Measurements from ENCODE around the gene CRYAA. TPM values are rescaled to one million over a fixed set of nuclear protein-coding genes. Genes with fewer than 3 reads are reported as not detected.

Gene CRYAA
- polyA plus RNA-seq, 6 donors from 2014 or later = not detected

DNA sequence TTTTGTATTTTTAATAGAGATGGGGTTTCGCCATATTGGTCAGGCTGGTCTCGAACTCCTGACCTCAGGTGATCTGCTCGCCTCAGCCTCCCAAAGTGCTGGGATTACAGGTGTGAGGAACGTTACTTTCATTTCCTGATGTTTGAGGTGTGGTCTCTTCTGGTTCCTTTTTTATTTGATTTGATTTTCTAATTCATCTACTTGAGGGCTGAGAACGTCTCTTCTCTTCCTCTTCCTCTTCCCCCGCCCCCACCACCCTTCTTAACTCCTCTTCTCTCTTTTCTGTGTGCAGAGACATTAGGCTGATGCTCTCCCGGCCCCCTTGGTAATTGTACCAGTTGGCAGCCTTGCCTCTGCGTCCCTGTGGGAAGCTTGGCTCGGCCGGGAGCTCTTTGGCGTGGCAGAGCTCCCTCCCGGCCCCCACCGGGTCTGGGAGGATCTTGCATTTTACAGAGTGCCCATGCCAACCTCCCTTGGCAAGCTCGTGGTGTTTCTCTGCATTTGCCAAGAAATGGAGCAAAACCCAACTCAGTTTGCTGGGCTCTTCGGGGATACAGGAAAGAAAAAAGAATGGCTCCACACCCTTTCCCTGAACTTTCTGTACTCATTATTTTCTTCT, 19.9 kb downstream of the CRYAA start:
- Mint-ChIP-seq H3K4me1 (peaks cover 42 to 61% (median 42%) of the 10 kb centered on the region in 3 donors), H3K27me3 (peaks cover 9 to 25% (median 16%) of the 10 kb centered on the region in 3 donors), H3K9me3 (peaks cover 0 to 4% (median 0%) of the 10 kb centered on the region in 7 donors), H3K36me3 (peaks cover 0 to 10% of the 10 kb centered on the region in 2 donors), H3K27ac (peak overlapping the region; percentile 41 to 96 (median 84)), H3K4me3 (peak overlapping the region in 6 of 8 donors; percentile 2 to 91 (median 44))
- ATAC-seq (ENCODE audit: low read depth in 2 of 2) (peak; percentile 85 to 93), DNase-seq (peak; percentile 56)

DNA sequence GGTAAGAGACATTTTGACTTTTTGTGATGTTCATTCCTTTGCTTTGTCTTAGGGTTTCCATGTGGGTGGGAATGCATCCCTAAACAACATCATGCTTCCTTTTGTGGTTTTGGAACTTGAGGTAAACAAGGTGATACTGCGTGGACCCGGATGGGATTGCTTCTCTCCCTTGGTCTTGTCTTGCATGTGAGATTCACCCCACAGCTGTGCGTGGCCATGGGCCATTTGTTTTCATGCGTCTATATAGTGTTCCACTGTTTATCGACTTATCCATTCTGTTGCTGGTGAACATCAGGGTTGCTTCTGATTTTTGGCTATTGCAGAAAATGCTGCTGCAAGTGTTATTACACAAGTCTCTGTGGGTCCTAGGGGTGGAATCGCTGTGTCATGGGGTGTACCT, 21.1 kb downstream of the CRYAA start:
- Mint-ChIP-seq H3K4me3 (peak overlapping the region in 4 of 8 donors; percentile 19 to 82 (median 36)), H3K27ac (peak overlapping the region in 1 of 6 donors; percentile 20), H3K4me1 (peaks cover 49 to 71% (median 50%) of the 10 kb centered on the region in 3 donors), H3K27me3 (peaks cover 9 to 37% (median 29%) of the 10 kb centered on the region in 3 donors), H3K36me3 (peaks cover 0 to 10% of the 10 kb centered on the region in 2 donors), H3K9me3 (peaks cover 0 to 4% (median 0%) of the 10 kb centered on the region in 7 donors)
- ATAC-seq (ENCODE audit: low read depth in 2 of 2) (no peak), DNase-seq (no peak)

DNA sequence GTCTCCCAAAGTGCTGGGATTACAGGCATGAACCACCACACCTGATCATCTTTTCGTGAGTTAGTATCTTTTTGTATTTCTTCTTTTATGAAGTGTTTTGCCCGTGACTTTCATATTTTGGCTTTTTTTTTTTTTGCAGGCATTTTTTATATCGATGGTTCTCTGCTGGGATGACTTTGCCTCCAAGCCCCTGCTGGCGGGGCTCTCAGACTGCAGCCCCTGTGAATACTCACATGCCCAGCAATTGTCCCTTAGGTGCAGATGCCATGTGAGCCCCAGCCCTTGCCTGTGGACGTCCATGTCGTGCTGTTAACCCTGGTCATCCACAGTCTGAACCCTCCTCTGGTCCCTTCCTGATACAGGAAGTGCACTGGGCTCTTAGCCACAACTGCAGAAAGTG, 21.7 kb downstream of the CRYAA start:
- ATAC-seq (ENCODE audit: low read depth in 2 of 2) = no peak
- DNase-seq = no peak

DNA sequence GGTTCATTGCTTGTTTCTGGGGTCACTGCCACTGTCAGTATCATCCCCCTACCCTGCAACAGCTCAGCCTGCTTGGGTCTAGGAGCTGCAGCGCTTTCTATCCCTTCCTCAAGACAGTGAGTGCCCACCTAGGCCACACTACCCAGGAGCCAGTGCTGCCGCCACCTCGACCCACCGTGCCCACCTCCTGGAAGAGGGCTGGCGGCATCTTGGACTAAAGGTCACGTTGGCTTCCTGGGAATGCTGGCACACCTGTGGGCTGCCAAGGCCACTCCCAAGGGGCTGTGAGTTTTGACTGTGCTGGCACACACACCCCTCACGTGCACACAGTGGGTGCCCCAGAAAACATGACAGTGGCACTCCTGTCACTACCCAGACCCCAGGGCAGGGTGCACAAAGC, 22.1 kb downstream of the CRYAA start:
- H3K9me3 Mint-ChIP-seq = peaks cover 0 to 4% (median 0%) of the 10 kb centered on the region in 7 donors
- DNase-seq (no peak), ATAC-seq (ENCODE audit: low read depth in 2 of 2) (no peak)
- peaks cover 11 to 47% (median 37%) of the 10 kb centered on the region in 3 donors for H3K27me3 Mint-ChIP-seq
- no peak overlapping the region for H3K4me3 Mint-ChIP-seq
- H3K36me3 Mint-ChIP-seq = peaks cover 0 to 10% of the 10 kb centered on the region in 2 donors
- peaks cover 50 to 71% (median 51%) of the 10 kb centered on the region in 3 donors for H3K4me1 Mint-ChIP-seq
- H3K27ac Mint-ChIP-seq = peak overlapping the region in 1 of 6 donors; percentile 67

More for the DNA sequence above, 21.7 kb downstream of the CRYAA start:
- Mint-ChIP-seq H3K4me1 (peaks cover 50 to 71% (median 51%) of the 10 kb centered on the region in 3 donors), H3K27ac (no peak overlapping the region), H3K36me3 (peaks cover 0 to 10% of the 10 kb centered on the region in 2 donors), H3K9me3 (peaks cover 0 to 4% (median 0%) of the 10 kb centered on the region in 7 donors), H3K27me3 (peaks cover 9 to 43% (median 33%) of the 10 kb centered on the region in 3 donors), H3K4me3 (no peak overlapping the region)

DNA sequence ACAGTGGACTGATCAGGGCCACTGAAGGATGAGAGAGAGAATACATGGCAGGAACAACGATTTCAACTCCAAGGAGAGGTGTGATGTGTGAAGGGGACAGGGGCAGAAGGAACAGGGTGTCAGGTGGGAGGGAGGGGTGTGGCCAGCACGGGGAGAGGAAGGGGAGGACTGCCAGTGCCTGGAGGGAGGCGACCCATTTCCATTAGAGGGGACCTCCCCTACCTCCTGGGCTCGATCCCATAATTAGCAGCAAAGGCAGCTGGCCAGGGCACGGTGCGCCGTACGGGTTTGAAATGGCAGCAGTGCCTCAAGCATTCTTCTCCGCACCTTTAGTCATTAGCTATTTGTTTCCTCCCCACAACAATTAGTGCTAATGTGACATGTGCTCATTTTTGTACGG, 22.7 kb downstream of the CRYAA start:
- Mint-ChIP-seq H3K4me3 (peak overlapping the region in 1 of 8 donors; percentile 7), H3K9me3 (peaks cover 0 to 4% (median 0%) of the 10 kb centered on the region in 7 donors), H3K36me3 (peaks cover 0 to 10% of the 10 kb centered on the region in 2 donors), H3K27me3 (peaks cover 13 to 48% (median 38%) of the 10 kb centered on the region in 3 donors), H3K27ac (peak overlapping the region in 3 of 6 donors; percentile 47 to 85 (median 67)), H3K4me1 (peaks cover 50 to 71% (median 51%) of the 10 kb centered on the region in 3 donors)
- ATAC-seq (ENCODE audit: low read depth in 2 of 2) = no peak
- DNase-seq = no peak

DNA sequence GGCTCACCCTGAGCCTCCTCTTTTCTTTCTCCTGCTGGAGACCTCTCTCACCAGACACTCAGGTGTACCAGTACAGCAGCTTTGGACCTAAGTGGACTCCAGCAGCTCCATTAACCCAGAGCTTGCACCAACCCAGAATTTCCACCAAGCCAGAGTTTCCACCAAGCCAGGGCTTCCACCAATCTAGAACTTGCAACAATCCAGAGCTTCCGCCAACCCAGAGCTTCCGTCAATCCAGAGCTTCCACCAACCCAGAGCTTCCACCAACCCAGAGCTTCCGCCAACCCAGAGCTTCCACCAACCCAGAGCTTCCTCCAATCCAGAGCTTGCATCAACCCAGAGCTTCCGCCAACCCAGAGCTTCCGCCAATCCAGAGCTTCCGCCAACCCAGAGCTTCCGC, 23.2 kb downstream of the CRYAA start:
- H3K9me3 Mint-ChIP-seq = peaks cover 0 to 4% (median 0%) of the 10 kb centered on the region in 7 donors
- H3K27me3 Mint-ChIP-seq = peaks cover 13 to 51% (median 38%) of the 10 kb centered on the region in 3 donors
- peaks cover 50 to 71% (median 51%) of the 10 kb centered on the region in 3 donors for H3K4me1 Mint-ChIP-seq
- H3K27ac Mint-ChIP-seq = no peak overlapping the region
- peak overlapping the region in 1 of 8 donors; percentile 32 for H3K4me3 Mint-ChIP-seq
- ATAC-seq (ENCODE audit: low read depth in 2 of 2) (no peak), DNase-seq (no peak)
- peaks cover 0 to 11% of the 10 kb centered on the region in 2 donors for H3K36me3 Mint-ChIP-seq

DNA sequence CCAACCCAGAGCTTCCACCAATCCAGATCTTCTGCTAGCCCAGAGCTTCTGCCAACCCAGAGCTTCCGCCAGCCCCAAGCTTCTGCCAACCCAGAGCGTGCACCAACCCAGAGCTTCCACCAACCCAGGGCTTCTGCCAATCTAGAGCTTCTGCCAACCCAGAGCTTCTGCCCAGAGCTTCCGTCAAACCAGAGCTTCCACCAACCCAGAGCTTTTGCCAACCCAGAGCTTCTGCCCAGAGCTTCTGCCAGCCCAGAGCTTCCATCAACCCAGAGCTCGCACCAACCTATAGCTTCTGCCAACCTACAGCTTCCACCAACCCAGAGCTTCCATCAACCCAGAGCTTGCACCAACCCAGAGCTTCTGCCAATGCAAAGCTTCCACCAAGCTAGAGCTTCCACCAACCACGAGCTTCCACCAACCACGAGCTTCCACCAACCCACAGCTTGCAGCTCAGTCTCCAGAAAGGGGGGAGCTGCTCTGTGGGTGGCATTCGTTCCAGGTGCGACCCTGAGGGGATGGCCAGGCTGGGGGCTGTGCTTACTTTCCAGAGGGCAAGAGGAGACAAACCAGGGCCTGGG, 23.8 kb downstream of the CRYAA start:
- Mint-ChIP-seq H3K27me3 (peaks cover 13 to 56% (median 38%) of the 10 kb centered on the region in 3 donors), H3K36me3 (peaks cover 0 to 17% of the 10 kb centered on the region in 2 donors), H3K27ac (peak overlapping the region in 1 of 6 donors; percentile 15), H3K9me3 (peaks cover 0 to 9% (median 6%) of the 10 kb centered on the region in 7 donors), H3K4me3 (peak overlapping the region in 2 of 8 donors; percentile 32 to 51), H3K4me1 (peaks cover 48 to 69% (median 49%) of the 10 kb centered on the region in 3 donors)
- no peak for DNase-seq
- no peak for ATAC-seq (ENCODE audit: low read depth in 2 of 2)

DNA sequence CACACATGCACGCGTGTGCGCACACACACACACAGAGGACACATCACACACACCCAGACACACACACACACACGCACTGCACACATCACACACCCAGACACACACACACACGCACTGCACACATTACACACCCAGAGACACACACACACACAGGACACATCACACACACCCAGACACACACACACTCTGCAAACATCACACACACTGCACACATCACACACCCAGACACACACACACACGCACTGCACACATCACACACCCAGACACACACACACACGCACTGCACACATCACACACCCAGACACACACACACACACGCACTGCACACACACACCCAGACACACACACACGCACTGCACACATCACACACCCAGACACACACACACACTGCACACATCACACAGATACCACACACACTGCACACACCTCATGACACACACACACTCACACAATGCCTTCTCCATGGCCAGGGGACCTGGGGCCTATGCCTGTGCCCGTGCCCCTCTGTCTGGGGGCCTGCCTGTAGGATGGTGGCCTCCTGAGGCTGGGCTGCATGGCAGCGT, 24.4 kb downstream of the CRYAA start:
- Mint-ChIP-seq H3K9me3 (peaks cover 2 to 15% (median 8%) of the 10 kb centered on the region in 7 donors), H3K4me3 (peak overlapping the region in 1 of 8 donors; percentile 15), H3K4me1 (peaks cover 43 to 63% (median 44%) of the 10 kb centered on the region in 3 donors), H3K36me3 (peaks cover 1 to 22% of the 10 kb centered on the region in 2 donors), H3K27ac (peak overlapping the region in 2 of 6 donors; percentile 50 to 75), H3K27me3 (peaks cover 13 to 56% (median 38%) of the 10 kb centered on the region in 3 donors)
- ATAC-seq (ENCODE audit: low read depth in 2 of 2) = no peak
- no peak for DNase-seq

DNA sequence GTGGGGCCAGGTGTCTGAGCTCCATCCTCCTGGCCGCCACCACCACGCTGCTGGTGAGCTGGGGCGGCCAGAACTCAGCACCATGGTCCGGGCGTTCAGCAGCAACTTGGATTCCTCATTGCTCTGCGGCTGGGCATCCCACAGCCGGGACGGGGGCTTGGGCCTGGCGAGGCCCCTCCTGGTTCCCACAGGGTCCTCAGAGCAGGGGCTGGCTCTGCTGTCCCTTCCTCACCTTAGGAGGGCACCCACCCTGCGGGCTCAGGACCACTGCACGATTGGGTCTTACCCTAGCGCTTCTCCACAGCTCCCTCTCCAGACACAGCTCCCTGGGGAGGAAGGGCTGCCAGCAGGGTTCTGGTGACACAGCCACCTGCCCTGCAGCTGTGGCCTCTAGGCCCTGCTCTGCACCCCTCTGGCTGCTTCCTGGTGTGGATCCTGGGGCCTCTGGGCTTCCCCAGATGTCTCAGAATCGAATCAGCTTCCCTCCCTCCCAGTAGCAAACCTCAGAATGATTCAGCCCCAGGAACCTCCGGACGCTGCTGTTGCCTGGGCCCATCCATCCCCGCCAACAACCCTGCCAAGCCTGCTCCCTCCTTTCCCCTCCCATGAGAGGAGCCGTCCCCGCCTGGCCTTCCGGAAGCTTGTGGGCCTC, 25.0 kb downstream of the CRYAA start:
- peaks cover 37 to 57% (median 38%) of the 10 kb centered on the region in 3 donors for H3K4me1 Mint-ChIP-seq
- ATAC-seq (ENCODE audit: low read depth in 2 of 2) = peak; percentile 25 to 46
- peak overlapping the region in 3 of 8 donors; percentile 7 to 63 (median 44) for H3K4me3 Mint-ChIP-seq
- no peak overlapping the region for H3K27ac Mint-ChIP-seq
- H3K9me3 Mint-ChIP-seq = peaks cover 6 to 18% (median 14%) of the 10 kb centered on the region in 7 donors
- H3K27me3 Mint-ChIP-seq = peaks cover 13 to 56% (median 38%) of the 10 kb centered on the region in 3 donors
- no peak for DNase-seq
- peaks cover 7 to 28% of the 10 kb centered on the region in 2 donors for H3K36me3 Mint-ChIP-seq

DNA sequence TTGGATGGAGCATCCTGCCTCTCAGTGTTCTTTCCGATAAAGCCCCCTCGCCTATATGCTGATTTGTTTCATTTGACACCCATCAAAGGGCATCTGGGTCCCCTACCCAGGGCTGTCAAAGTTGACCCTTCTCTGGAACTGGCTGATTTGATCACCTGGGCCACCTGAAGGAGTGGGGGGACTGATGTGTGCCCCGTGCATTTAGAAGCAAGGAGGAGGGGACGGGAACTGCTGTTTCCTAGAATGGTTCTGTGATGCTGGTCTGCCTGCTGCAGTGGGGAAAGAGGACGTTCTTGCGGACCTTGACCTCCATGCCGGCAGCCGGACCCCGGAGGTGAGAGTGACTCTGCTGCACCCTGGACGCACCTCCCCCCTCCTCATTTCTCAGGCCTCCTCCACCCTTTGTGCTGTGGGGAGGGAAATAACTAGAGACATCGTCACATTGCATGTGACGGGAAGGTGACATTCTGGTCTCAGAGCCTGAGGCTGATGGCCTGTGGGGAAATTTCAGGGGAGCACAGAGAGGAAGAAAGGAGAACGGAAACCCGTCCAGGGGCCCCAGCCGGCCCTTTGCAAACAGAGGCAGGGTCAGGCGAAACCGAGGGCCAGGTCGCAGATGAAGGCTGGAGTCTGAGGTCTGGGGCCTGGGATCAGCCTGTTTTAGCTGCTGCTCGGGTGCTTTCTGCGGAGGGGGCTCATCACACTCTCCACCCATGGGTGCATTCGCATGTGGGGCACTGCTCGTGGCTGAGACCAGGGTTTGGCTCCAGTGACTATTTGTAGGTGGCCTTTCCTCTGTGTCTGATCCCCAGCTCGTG, 25.7 kb downstream of the CRYAA start:
- H3K4me3 Mint-ChIP-seq = peak overlapping the region in 1 of 8 donors; percentile 7
- H3K36me3 Mint-ChIP-seq = peaks cover 8 to 28% of the 10 kb centered on the region in 2 donors
- H3K4me1 Mint-ChIP-seq = peaks cover 31 to 51% (median 34%) of the 10 kb centered on the region in 3 donors
- H3K27ac Mint-ChIP-seq = peak overlapping the region in 2 of 6 donors; percentile 49 to 70
- H3K27me3 Mint-ChIP-seq = peaks cover 13 to 56% (median 38%) of the 10 kb centered on the region in 3 donors
- DNase-seq (no peak), ATAC-seq (ENCODE audit: low read depth in 2 of 2) (no peak)
- H3K9me3 Mint-ChIP-seq = peaks cover 6 to 25% (median 19%) of the 10 kb centered on the region in 7 donors

DNA sequence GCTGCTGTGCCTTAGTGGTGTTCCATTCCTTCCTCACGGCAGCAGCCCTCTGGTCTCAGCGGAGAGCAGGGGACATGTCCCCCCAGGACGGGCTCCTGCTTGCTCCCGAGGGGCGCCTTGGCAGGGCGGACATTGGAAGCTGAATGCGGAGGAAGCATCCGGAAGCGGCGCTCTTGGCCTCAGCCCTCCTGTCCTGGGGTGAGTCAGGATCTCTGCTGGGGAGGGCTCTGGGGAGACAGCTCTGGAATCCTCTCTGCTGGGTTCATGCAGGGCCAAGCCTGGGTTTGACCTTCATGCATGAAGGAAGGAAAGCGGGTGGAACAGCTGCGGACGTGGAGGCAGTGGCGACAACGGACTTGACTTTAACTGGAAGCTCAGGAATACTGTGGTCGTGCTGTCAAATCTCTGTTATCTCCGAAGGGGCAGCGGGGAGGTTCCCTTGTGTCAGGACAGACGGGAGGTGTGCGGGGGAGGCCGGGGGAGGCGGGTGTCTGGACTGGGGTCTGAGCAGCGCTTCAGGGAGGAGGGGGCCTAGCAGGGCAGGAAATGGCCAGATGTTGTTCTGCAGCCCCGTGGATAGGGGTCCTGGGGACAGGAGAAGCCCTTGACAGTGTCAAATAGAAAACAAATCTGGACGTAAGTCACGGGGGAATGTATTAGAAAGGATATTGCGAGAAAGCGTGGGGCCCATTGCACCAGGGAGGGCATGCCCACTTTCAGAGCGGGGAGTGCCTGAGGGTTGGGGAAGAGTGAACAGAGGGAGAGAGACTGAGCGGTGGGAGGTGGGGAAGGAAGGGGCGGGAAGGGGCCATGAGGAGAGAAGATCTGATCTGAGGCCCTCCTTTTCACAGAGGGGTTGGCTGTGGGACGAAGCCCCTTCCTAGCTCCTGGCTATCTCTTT, 26.6 kb downstream of the CRYAA start:
- Mint-ChIP-seq H3K9me3 (peaks cover 6 to 32% (median 22%) of the 10 kb centered on the region in 7 donors), H3K36me3 (peaks cover 8 to 28% of the 10 kb centered on the region in 2 donors), H3K27me3 (peaks cover 13 to 56% (median 38%) of the 10 kb centered on the region in 3 donors), H3K4me3 (peak overlapping the region in 1 of 8 donors; percentile 42), H3K4me1 (peaks cover 22 to 42% (median 25%) of the 10 kb centered on the region in 3 donors), H3K27ac (peak overlapping the region in 1 of 6 donors; percentile 49)
- ATAC-seq (ENCODE audit: low read depth in 2 of 2) = no peak
- no peak for DNase-seq

All from naive B cell (primary cell).